ENCODE measurements around the gene FRMD8. TPM values are rescaled to one million over a fixed set of nuclear protein-coding genes. Genes with fewer than 3 reads are reported as not detected.

Gene FRMD8
- total RNA-seq, 1 donor from 2014 or later = 67.5 TPM

DNA sequence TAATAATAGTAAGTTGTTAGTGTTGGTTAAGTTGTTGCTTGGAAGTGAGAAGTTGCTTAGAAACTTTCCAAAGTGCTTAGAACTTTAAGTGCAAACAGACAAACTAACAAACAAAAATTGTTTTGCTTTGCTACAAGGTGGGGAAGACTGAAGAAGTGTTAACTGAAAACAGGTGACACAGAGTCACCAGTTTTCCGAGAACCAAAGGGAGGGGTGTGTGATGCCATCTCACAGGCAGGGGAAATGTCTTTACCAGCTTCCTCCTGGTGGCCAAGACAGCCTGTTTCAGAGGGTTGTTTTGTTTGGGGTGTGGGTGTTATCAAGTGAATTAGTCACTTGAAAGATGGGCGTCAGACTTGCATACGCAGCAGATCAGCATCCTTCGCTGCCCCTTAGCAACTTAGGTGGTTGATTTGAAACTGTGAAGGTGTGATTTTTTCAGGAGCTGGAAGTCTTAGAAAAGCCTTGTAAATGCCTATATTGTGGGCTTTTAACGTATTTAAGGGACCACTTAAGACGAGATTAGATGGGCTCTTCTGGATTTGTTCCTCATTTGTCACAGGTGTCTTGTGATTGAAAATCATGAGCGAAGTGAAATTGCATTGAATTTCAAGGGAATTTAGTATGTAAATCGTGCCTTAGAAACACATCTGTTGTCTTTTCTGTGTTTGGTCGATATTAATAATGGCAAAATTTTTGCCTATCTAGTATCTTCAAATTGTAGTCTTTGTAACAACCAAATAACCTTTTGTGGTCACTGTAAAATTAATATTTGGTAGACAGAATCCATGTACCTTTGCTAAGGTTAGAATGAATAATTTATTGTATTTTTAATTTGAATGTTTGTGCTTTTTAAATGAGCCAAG lies 38.9 kb downstream of the FRMD8 start:
- peak; percentile 61 for DNase-seq (ENCODE audit: low read depth)

DNA sequence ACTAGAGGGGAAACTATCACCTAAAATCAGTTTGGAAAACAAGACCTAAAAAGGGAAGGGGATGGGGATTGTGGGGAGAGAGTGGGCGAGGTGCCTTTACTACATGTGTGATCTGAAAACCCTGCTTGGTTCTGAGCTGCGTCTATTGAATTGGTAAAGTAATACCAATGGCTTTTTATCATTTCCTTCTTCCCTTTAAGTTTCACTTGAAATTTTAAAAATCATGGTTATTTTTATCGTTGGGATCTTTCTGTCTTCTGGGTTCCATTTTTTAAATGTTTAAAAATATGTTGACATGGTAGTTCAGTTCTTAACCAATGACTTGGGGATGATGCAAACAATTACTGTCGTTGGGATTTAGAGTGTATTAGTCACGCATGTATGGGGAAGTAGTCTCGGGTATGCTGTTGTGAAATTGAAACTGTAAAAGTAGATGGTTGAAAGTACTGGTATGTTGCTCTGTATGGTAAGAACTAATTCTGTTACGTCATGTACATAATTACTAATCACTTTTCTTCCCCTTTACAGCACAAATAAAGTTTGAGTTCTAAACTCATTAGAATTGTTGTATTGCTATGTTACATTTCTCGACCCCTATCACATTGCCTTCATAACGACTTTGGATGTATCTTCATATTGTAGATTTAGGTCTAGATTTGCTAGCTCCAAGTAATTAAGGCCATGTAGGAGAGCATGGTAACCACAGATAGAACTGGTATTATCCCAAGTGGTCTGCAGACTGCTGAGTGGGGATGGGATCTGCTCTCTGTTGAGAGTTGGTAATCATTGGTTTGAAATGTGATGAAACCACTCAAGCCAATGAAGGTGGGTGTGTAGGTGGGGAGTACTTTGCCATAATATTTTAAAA lies 39.8 kb downstream of the FRMD8 start:
- peak; percentile 87 for DNase-seq (ENCODE audit: low read depth)

DNA sequence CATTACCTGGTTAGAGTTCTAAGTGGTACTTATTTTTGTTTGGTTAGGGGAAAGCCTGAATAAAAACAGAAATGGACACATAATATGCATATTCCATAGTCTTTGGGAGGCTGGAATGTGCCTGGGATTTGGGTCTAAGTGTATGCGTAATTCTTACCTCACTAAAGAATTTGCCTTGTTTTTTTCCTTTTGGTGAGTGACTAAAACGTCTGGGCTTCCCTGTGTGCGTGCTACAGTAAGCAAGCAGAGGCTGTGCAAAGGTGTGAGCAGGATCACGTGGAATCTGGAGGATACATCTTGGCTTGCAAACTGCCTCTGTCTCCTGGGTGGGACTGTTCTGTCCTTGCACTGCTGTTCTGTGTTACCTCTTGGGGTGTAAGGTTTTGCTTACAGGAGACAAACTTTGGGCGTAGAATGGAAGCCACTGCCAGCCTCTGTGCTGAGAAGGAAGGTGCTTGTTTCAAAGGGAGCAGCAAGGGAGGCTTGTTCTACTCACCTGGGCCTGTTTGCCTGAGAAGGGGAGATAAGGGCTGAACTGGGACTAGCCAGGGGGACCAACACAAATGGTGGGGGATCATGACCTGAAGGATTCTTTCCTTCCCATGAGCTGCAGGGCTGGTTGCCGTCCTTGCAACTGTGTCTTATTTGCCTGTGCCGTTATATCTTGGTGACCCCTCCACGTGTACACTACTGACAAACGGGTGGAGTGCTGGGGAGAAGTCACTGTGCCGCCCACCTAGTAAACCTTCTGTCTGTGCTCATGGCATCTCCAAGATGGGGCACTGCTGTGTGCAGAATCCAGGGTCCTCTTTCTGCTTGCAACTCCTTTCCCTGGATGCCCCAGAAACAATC lies 40.6 kb downstream of the FRMD8 start:
- DNase-seq (ENCODE audit: low read depth) = no peak

DNA sequence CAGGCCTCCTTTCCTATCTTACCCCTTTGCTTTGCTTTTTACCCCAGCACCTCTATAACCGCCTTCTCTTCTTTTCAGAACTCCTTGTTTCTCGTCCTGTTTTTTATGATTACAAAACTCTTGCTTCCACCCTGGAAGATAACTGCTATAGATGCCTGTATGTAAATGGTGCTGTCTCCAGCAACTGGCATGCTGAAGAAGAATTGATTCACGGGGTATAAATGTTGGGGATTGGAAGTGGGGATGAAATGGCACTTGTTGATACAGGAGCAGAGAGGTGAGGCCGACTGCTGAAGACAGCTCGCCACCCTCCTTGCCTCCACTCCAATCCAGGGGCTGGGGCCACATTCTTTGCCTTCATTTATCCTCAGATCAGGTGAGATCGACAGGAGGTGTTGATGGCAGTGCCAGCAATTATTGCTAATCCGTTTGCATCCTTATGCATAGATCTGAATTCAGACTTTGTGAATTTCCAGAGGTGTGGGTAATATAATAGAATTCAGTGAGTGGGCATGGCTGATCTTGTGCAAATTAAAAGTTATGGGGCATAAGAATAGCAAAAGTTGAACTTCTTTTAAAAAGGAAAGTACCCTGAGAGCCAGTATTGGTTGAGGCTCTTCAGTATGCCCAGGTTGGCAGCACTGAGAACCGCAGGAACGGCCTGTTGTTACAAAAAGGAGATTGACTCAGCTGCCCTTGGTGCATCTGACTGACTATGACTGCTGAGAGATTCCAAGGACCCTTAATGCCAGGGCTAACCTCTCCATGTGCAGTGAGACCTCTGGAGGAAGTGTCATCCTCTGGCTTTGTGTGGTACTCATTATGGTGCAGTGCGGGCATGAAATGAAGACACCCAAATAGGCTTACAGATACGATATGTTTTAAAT lies 41.5 kb downstream of the FRMD8 start:
- peak; percentile 84 for DNase-seq (ENCODE audit: low read depth)

DNA sequence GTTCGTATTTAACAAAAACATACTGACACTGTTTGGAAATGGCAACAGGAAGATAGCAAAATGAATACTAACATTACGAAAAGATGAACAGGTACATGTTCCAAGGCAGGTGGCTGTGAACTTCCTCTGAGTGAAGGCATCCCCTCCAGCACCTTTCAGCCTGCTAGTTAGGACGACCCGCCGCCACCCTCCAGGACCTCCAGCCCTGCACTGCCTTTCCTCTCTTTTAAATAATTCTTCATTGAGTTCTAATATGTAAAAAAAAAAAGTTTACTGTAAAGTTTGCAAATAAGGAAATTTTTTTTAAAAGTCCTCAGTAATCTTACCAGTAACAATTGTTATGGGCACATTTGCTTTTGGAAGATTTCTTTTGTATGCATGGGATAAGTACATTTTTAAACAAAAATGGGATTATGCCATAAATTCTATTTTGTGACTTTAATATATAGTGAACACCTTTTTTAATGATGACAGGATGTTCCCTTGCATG lies 42.2 kb downstream of the FRMD8 start:
- peak; percentile 74 for DNase-seq (ENCODE audit: low read depth)

DNA sequence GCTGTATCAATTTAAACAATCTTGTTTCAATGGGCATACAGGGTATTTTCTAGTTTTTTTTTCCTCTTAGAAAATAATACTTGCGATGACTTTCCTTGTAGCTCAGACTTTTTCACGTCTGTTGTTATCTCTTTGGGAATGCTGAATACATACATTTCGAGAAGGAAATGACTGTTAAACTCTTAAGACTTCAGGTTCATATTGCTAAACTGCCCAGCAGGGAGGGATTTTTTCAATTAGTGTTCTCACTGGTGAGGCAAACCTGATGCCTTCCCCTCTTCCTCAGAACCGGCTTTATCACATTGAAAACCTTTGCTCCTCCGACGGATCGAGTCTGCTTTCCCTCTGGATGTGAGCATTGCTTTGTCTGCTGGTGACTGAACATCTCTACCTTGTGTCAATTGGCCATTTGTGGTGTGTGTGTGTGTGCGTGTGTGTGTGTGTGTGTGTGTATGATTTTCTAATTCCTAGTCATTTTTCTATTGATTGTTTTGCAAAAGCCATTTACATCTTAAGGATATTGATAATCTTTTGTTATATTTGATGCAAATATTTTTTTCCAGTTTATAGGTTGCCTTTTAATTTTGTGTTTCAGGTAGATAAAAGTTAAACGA lies 42.7 kb downstream of the FRMD8 start:
- peak; percentile 84 for DNase-seq (ENCODE audit: low read depth)

DNA sequence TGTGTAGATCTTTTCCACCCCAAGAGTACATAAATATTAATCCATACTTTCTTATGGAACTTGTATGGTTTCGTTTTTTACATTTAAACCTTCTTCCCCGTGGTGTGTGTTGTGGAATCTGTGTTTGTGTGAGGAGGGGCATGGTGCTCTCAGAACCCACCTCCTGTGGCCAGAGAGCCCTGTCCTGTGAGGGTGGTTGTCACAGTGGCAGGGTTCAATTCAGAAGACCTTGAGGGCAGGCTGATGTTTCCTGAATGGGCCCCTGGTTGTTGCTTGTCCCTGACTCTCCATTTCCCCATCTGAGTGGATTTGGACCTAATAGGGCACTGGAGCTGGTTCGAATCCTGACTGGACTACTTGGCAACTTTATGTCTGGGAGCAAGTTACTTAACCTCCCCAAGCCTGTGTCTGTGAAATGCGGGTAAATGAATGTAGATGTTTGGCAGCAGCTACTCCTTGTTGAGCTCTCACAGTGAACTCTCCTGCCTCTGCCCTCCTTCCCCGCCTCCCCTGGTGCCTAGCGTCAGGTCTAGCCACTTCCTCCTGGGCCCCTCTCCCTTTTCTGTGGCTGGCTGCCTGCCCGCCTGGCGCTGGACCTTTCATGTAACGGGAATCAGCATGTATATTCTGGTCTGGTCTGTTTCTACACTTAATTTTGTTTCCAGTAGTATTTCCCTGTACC lies 43.4 kb downstream of the FRMD8 start:
- DNase-seq (ENCODE audit: low read depth) = peak; percentile 89

DNA sequence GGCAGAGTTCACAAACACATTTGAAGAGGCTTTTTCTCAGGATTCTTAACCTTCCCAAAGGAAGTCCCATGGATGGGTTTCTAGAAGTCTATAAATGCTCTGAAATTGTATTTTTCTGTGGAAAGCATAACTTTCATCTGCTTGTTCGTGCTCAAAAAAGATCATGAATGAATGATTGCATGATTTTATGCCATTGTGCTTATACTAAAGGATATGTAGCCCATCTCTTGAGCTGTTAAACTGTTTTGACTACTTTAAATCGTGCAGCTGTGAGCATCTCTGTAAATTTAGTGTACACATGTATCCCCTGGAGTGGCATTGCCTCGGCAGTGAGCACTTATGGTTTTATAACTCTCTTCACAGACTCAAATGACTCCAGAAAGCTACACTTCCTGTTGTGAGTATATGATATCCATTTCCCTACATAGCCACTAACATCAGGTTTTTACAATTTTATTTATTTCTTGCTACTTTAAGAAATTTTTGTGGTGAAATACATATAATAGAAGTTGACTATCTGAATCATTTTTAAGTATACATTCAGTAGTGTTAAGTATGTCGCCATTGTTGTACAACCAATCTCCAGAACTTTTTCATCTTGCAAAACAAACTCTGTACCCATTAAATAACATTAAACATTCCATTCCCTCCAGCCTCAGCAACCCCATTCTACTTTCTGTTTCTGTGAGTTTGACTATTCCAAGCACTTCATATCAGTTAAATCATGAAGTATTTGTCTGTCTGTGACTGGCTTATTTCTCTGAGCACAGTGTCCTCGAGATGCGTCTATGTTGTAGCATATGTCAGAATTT lies 44.2 kb downstream of the FRMD8 start:
- peak; percentile 67 for DNase-seq (ENCODE audit: low read depth)

DNA sequence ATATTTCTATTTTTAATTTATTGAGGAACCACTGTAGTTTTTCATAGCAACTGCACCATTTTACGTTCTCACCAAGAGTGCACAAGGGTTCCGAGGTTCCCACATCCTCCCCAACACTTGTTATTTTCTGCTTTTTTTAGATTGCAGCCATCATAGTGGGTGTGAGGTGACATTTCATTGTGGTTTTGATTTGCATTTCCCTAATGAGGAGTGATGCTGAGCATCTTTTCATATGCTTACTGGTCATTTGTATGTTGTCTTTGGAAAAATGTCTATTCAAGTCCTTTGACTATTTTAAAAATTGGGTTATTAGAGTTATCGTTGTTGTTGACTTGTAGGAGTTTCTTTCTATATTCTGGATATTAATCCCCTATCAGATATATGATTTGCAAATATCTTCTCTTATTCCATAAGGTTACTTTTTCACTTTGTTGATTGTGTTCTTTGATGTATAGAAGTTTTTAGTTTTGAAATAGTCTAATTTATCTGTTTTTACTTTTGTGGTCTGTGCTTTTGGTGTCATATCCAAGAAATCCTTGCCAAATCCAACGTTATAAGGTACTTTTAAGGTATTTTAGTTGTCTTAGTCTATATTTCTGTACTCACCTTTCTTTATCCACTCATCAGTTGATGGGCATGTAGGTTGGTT lies 45.1 kb downstream of the FRMD8 start:
- DNase-seq (ENCODE audit: low read depth) = peak; percentile 48

DNA sequence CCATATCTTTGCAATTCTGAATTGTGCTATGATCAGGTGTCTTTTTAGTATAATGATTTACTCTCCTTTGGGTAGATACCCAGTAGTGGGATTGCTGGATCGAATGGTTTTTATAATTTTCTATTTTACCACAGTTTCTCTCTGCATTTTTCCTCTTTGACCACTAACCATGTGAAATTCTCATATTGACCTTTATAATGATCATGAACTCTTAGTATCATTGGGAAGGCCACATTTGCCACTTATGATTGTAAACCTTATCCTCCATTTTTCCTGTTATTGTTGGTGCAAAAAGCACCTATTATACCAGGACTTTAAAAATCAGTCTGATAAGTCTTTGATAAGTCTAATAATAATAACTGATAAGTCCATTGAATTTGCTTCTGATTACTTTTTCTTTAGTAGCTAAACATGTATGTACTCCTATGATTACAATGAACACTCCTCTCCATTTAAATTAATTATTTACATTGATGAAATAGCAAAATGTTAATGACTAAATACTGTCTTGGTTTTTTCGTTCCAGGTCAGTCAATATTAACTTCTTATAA lies 45.7 kb downstream of the FRMD8 start:
- DNase-seq (ENCODE audit: low read depth) = peak; percentile 28

DNA sequence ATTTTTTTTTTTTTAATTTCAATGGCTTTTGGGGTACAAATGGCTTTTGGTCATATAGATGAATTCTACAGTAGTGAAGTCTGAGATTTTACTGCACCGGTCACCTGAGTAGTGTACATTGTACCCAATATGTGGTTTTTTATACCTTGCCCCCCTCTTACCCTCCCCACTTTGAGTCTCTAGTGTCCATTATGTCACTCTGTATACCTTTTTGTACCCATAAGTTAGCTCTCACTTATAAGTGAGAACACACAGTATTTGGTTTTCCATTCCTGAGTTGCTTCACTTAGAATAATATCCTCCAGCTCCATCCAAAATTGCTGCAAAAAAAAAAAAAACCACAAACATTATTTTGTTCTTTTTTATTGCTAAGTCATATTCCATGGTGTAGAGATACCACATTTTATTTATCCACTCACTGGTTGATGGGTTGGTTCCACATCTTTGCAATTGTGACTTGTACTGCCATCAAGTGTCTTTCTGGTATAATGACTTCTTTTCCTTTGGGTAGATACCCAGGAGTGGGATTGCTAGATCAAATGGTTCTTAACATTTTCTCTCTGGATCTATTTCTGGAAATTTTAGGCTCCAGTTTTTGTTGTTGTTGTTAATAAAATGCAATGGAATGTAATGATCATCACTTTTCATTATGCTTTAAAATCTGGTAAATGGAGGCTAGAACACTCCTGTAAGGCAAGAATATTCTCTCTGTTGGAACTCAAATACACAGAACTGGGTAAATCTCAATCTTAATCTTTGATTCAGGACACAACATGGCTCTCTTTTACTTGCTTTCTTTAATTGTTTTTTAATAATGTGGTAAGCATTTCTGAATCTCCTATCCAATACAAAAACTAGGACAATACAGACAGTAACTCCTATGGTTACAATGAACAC lies 46.5 kb downstream of the FRMD8 start:
- DNase-seq (ENCODE audit: low read depth) = peak; percentile 51

DNA sequence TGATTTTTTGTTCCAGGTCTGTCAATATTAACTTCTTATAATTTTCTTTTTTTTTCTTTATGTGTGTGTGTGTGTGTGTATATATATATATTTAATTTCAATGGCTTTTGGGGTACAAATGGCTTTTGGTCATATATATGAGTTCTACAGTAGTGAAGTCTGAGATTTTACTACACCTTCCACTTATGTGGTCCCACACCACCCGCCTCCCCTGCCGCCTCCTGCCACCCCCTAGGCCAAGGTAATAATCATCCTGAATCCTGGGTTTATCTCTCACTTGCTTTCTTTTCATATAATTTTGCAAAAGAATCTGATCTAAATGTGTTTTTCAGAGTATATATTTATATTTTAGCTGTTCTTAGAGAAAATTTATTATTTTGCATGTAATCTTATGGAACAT lies 47.2 kb downstream of the FRMD8 start:
- no peak for DNase-seq (ENCODE audit: low read depth)

DNA sequence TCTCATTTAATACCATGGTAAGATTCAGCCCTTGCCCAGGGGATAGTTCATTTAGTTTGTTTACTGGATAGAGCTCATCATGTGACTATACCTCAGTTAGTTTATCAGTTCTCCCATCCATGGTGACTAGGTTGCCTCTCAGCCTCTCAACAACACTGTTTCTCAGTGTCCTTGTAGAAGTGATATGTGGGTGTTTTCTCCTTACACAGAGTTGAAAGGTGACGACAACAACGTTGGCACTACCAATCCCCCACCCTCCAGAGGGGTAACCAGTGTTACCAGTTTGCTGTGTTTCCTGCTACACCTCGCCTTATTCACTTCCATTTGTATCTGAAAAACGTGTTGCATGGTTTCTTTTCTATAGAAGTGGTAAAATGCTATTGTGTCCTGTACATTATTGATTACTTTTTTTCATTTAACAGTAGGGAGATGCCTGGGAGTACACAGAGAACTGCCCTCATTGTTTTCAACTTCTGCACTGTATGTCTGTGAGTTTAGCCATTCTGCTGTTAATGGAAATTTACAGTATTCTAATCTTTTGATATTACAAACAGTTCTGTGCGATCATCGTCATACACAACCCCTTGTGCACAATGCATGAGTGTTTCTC lies 47.7 kb downstream of the FRMD8 start:
- DNase-seq (ENCODE audit: low read depth) = peak; percentile 43

DNA sequence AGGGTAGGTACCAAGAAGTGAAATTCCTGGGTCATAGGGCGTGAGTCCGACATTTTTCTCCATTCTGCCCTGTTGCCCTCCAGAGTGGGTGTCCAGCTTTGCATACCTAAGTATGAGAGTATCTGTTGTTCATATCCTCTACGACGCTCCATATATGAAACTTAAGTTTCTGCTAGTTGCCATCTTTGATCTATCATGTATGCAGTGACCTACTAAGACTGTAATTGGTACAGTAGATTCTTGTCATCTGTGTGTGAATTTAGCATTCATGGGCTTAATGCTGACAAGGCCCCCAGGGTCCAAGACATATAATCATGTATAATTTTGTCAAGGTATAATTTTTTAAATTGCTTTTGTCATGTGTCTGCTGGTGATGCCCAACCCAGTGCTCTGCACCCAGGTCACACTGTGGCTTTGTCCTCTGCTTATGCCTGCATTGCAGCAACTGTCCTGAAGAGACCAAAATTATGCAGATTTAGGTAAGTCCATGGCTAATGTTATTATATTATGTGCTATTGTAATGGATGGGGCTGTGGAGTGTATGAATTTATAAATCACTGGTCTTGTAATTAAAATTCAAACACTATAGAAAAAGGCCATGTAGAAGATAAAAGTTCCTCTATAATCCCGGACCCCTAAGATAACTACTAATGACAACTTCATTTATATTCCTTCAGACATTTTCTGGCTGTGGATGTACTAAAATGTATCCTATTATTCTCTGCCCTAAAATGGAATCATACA lies 48.4 kb downstream of the FRMD8 start:
- peak; percentile 22 for DNase-seq (ENCODE audit: low read depth)

DNA sequence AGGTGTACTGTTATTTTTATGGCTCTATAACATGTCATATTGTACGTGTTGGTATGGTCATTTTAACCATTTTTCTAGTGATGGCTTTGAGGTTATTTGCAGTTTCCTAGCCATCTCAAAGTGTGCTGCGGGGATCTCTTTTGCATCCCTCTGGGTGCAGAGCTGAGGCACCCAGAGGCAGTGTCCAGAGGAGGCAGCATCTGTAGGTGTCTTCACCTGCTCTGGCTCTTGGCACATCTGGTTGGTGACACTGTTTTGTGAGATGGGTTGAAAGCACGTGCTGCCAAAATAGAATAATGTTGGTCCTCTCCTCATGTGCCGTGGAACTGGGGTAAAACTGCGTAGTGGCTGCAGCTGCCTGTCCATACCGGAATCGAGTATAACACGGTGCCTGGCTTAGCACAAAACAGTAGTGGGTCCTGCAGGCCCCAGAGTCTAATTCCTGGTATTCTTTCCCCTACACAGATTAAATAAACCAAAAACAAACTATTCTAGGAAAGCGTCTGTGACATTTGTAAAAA lies 49.0 kb downstream of the FRMD8 start:
- peak; percentile 27 for DNase-seq (ENCODE audit: low read depth)
